ENCODE results near the gene FAM180A.
A peak's percentile ranks its signal among the peaks of the same experiment; 100 is the strongest.

Gene FAM180A

GRCh38 chr7:135712182-135712782 lies 36.3 kb downstream of the FAM180A start:
- Histone ChIP-seq H3K4me3 (ENCODE audit: low read depth, low read length) (no peak overlapping the region), H3K27me3 (ENCODE audit: control insufficient read depth, insufficient read depth, low read length) (no peaks in the 10 kb centered on the region), H3K36me3 (ENCODE audit: control insufficient read depth, insufficient read depth, low read length) (no peaks in the 10 kb centered on the region), H3K4me1 (ENCODE audit: control insufficient read depth, insufficient read depth, low read length) (peaks cover 35% of the 10 kb centered on the region), H3K9ac (ENCODE audit: low read length) (no peak overlapping the region), H3K9me3 (ENCODE audit: control insufficient read depth, insufficient read depth, low read depth, low read length) (no peaks in the 10 kb centered on the region), H3K27ac (ENCODE audit: low read depth, low read length) (no peak overlapping the region)

- Histone ChIP-seq H3K27ac (ENCODE audit: low read depth, low read length) (no peak overlapping the region), H3K9ac (ENCODE audit: low read length) (no peak overlapping the region), H3K36me3 (ENCODE audit: control insufficient read depth, insufficient read depth, low read length) (no peaks in the 10 kb centered on the region), H3K27me3 (ENCODE audit: control insufficient read depth, insufficient read depth, low read length) (no peaks in the 10 kb centered on the region), H3K4me1 (ENCODE audit: control insufficient read depth, insufficient read depth, low read length) (peaks cover 32% of the 10 kb centered on the region), H3K4me3 (ENCODE audit: low read depth, low read length) (no peak overlapping the region), H3K9me3 (ENCODE audit: control insufficient read depth, insufficient read depth, low read depth, low read length) (no peaks in the 10 kb centered on the region)
These were observed 37.5 kb downstream of the FAM180A start for GRCh38 chr7:135711139-135711469.

GRCh38 chr7:135710417-135711138 lies 38.0 kb downstream of the FAM180A start:
- Histone ChIP-seq H3K9ac (ENCODE audit: low read length) (no peak overlapping the region), H3K36me3 (ENCODE audit: control insufficient read depth, insufficient read depth, low read length) (no peaks in the 10 kb centered on the region), H3K27me3 (ENCODE audit: control insufficient read depth, insufficient read depth, low read length) (no peaks in the 10 kb centered on the region), H3K9me3 (ENCODE audit: control insufficient read depth, insufficient read depth, low read depth, low read length) (no peaks in the 10 kb centered on the region), H3K27ac (ENCODE audit: low read depth, low read length) (no peak overlapping the region), H3K4me3 (ENCODE audit: low read depth, low read length) (peak overlapping the region; percentile 44), H3K4me1 (ENCODE audit: control insufficient read depth, insufficient read depth, low read length) (peaks cover 32% of the 10 kb centered on the region)

- no peak overlapping the region for H3K9ac ChIP-seq (ENCODE audit: low read length)
- H3K9me3 ChIP-seq (ENCODE audit: control insufficient read depth, insufficient read depth, low read depth, low read length), result no peaks in the 10 kb centered on the region
- H3K27ac ChIP-seq (ENCODE audit: low read depth, low read length), result no peak overlapping the region
- no peak overlapping the region for H3K4me3 ChIP-seq (ENCODE audit: low read depth, low read length)
- no peaks in the 10 kb centered on the region for H3K27me3 ChIP-seq (ENCODE audit: control insufficient read depth, insufficient read depth, low read length)
- H3K36me3 ChIP-seq (ENCODE audit: control insufficient read depth, insufficient read depth, low read length), result no peaks in the 10 kb centered on the region
- peaks cover 25% of the 10 kb centered on the region for H3K4me1 ChIP-seq (ENCODE audit: control insufficient read depth, insufficient read depth, low read length)
These were observed 39.1 kb downstream of the FAM180A start for GRCh38 chr7:135709508-135709907.

- H3K36me3 ChIP-seq (ENCODE audit: control insufficient read depth, insufficient read depth, low read length), result no peaks in the 10 kb centered on the region
- H3K4me1 ChIP-seq (ENCODE audit: control insufficient read depth, insufficient read depth, low read length), result peaks cover 13% of the 10 kb centered on the region; the same call in 1 of the 2 replicates
- no peak overlapping the region for H3K27ac ChIP-seq (ENCODE audit: low read depth, low read length)
- no peak overlapping the region for H3K9ac ChIP-seq (ENCODE audit: low read length)
- no peak overlapping the region for H3K4me3 ChIP-seq (ENCODE audit: low read depth, low read length)
- no peaks in the 10 kb centered on the region for H3K27me3 ChIP-seq (ENCODE audit: control insufficient read depth, insufficient read depth, low read length)
- H3K9me3 ChIP-seq (ENCODE audit: control insufficient read depth, insufficient read depth, low read depth, low read length), result no peaks in the 10 kb centered on the region
These were observed 40.6 kb downstream of the FAM180A start for GRCh38 chr7:135708041-135708440.

GRCh38 chr7:135707570-135707966 lies 41.0 kb downstream of the FAM180A start:
- H3K27ac ChIP-seq (ENCODE audit: low read depth, low read length), result no peak overlapping the region

GRCh38 chr7:135706858-135707569 lies 41.6 kb downstream of the FAM180A start:
- Histone ChIP-seq H3K27ac (ENCODE audit: low read depth, low read length) (no peak overlapping the region), H3K9ac (ENCODE audit: low read length) (no peak overlapping the region), H3K4me1 (ENCODE audit: control insufficient read depth, insufficient read depth, low read length) (peaks cover 8% of the 10 kb centered on the region; the same call in 1 of the 2 replicates), H3K27me3 (ENCODE audit: control insufficient read depth, insufficient read depth, low read length) (no peaks in the 10 kb centered on the region), H3K36me3 (ENCODE audit: control insufficient read depth, insufficient read depth, low read length) (no peaks in the 10 kb centered on the region), H3K9me3 (ENCODE audit: control insufficient read depth, insufficient read depth, low read depth, low read length) (no peaks in the 10 kb centered on the region), H3K4me3 (ENCODE audit: low read depth, low read length) (no peak overlapping the region)

More at GRCh38 chr7:135707570-135707966, 41.0 kb downstream of the FAM180A start:
- no peaks in the 10 kb centered on the region for H3K36me3 ChIP-seq (ENCODE audit: control insufficient read depth, insufficient read depth, low read length)
- H3K9me3 ChIP-seq (ENCODE audit: control insufficient read depth, insufficient read depth, low read depth, low read length), result no peaks in the 10 kb centered on the region
- no peaks in the 10 kb centered on the region for H3K27me3 ChIP-seq (ENCODE audit: control insufficient read depth, insufficient read depth, low read length)
- H3K4me3 ChIP-seq (ENCODE audit: low read depth, low read length), result no peak overlapping the region
- peaks cover 8% of the 10 kb centered on the region; the same call in 1 of the 2 replicates for H3K4me1 ChIP-seq (ENCODE audit: control insufficient read depth, insufficient read depth, low read length)
- H3K9ac ChIP-seq (ENCODE audit: low read length), result no peak overlapping the region

GRCh38 chr7:135706038-135706742 lies 42.4 kb downstream of the FAM180A start:
- H3K9me3 ChIP-seq (ENCODE audit: control insufficient read depth, insufficient read depth, low read depth, low read length), result no peaks in the 10 kb centered on the region
- H3K4me1 ChIP-seq (ENCODE audit: control insufficient read depth, insufficient read depth, low read length), result peaks cover 6% of the 10 kb centered on the region; the same call in 1 of the 2 replicates
- no peak overlapping the region for H3K4me3 ChIP-seq (ENCODE audit: low read depth, low read length)
- H3K27ac ChIP-seq (ENCODE audit: low read depth, low read length), result no peak overlapping the region
- H3K9ac ChIP-seq (ENCODE audit: low read length), result no peak overlapping the region
- no peaks in the 10 kb centered on the region for H3K36me3 ChIP-seq (ENCODE audit: control insufficient read depth, insufficient read depth, low read length)
- H3K27me3 ChIP-seq (ENCODE audit: control insufficient read depth, insufficient read depth, low read length), result no peaks in the 10 kb centered on the region

- no peak overlapping the region for H3K9ac ChIP-seq (ENCODE audit: low read length)
- no peak overlapping the region for H3K4me3 ChIP-seq (ENCODE audit: low read depth, low read length)
- no peak overlapping the region for H3K27ac ChIP-seq (ENCODE audit: low read depth, low read length)
- H3K36me3 ChIP-seq (ENCODE audit: control insufficient read depth, insufficient read depth, low read length), result no peaks in the 10 kb centered on the region
- H3K9me3 ChIP-seq (ENCODE audit: control insufficient read depth, insufficient read depth, low read depth, low read length), result no peaks in the 10 kb centered on the region
- H3K4me1 ChIP-seq (ENCODE audit: control insufficient read depth, insufficient read depth, low read length), result no peaks in the 10 kb centered on the region; the same call in 1 of the 2 replicates
- no peaks in the 10 kb centered on the region for H3K27me3 ChIP-seq (ENCODE audit: control insufficient read depth, insufficient read depth, low read length)
These were observed 43.9 kb downstream of the FAM180A start for GRCh38 chr7:135704698-135705097.

- no peaks in the 10 kb centered on the region for H3K9me3 ChIP-seq (ENCODE audit: control insufficient read depth, insufficient read depth, low read depth, low read length)
- no peaks in the 10 kb centered on the region for H3K36me3 ChIP-seq (ENCODE audit: control insufficient read depth, insufficient read depth, low read length)
- H3K4me3 ChIP-seq (ENCODE audit: low read depth, low read length), result no peak overlapping the region
- no peak overlapping the region for H3K9ac ChIP-seq (ENCODE audit: low read length)
- no peaks in the 10 kb centered on the region; the same call in 1 of the 2 replicates for H3K4me1 ChIP-seq (ENCODE audit: control insufficient read depth, insufficient read depth, low read length)
- H3K27ac ChIP-seq (ENCODE audit: low read depth, low read length), result no peak overlapping the region
- no peaks in the 10 kb centered on the region for H3K27me3 ChIP-seq (ENCODE audit: control insufficient read depth, insufficient read depth, low read length)
These were observed 44.5 kb downstream of the FAM180A start for GRCh38 chr7:135704074-135704473.

Measured in HUES6 (cell line).